Measurements from ENCODE around the gene FUT7. TPM values are rescaled to one million over a fixed set of nuclear protein-coding genes. Genes with fewer than 3 reads are reported as not detected.

Gene FUT7
- total and polyA plus RNA-seq, 2 of the 13 experiments (the other 11 are each of a cell fraction or from before 2014, with no cell fraction given), result 0.05 TPM; not detected in 1

GRCh38 chr9:137046088-137046787, 14.3 kb upstream of the FUT7 start, which contains the start of gene NPDC1 (continued):
- TF ChIP-seq ZNF687 (CRISPR knock-in tag; IDR thresholded peaks at IDR 0.05) (peak; percentile 79), EZH2 (conservative IDR thresholded peaks at IDR 0.05; ENCODE audit: low read depth, low read length) (no peak), PBX3 (CRISPR knock-in tag; IDR thresholded peaks at IDR 0.05; ENCODE audit: borderline replicate concordance) (no peak), ZNF747 (CRISPR knock-in tag; IDR thresholded peaks at IDR 0.05; ENCODE audit: borderline replicate concordance) (peak; percentile 40; the same call in 1 of the 2 replicates), RARA (CRISPR knock-in tag; IDR thresholded peaks at IDR 0.05) (peak; percentile 51), PATZ1 (CRISPR knock-in tag; IDR thresholded peaks at IDR 0.05) (peak; percentile 54), KDM3A (CRISPR knock-in tag; IDR thresholded peaks at IDR 0.05; ENCODE audit: low read depth) (peak; percentile 73; the same call in 1 of the 2 replicates), ZNF382 (CRISPR knock-in tag; IDR thresholded peaks at IDR 0.05; ENCODE audit: borderline replicate concordance) (no peak), NFRKB (IDR thresholded peaks at IDR 0.05) (no peak), SUZ12 (IDR thresholded peaks at IDR 0.05; ENCODE audit: low read depth, low read length) (no peak), ZFP91 (CRISPR knock-in tag; IDR thresholded peaks at IDR 0.05; ENCODE audit: borderline replicate concordance) (peak; percentile 82), LCORL (IDR thresholded peaks at IDR 0.05) (no peak), LCORL (CRISPR knock-in tag; IDR thresholded peaks at IDR 0.05) (0 out of 2 replicates have a peak, but pooled peaks have one; percentile 84), ZNF326 (CRISPR knock-in tag; IDR thresholded peaks at IDR 0.05; ENCODE audit: borderline replicate concordance) (0 out of 2 replicates have a peak, but pooled peaks have one; percentile 40), ZNF441 (CRISPR knock-in tag; IDR thresholded peaks at IDR 0.05; ENCODE audit: borderline replicate concordance) (peak; percentile 74; the same call in 1 of the 2 replicates), ZNF598 (CRISPR knock-in tag; IDR thresholded peaks at IDR 0.05; ENCODE audit: borderline replicate concordance) (peak; percentile 74; the same call in 1 of the 2 replicates), ZNF674 (CRISPR knock-in tag; IDR thresholded peaks at IDR 0.05; ENCODE audit: low read depth) (0 out of 2 replicates have a peak, but pooled peaks have one; percentile 72), ZBTB21 (CRISPR knock-in tag; IDR thresholded peaks at IDR 0.05) (no peak), XRCC5 (optimal IDR thresholded peaks at IDR 0.05; ENCODE audit: low read length) (peak; percentile 93), ZNF652 (CRISPR knock-in tag; IDR thresholded peaks at IDR 0.05; ENCODE audit: borderline replicate concordance, low read depth) (no peak), ATF7 (IDR thresholded peaks at IDR 0.05) (no peak), ATF7 (CRISPR knock-in tag; IDR thresholded peaks at IDR 0.05) (no peak)
